ENCODE results near the gene UBE2S.

The UBE2S gene

GRCh38 chr19:55391191-55391670 is 16.4 kb downstream of the UBE2S start:
- H3K4me3 ChIP-seq (ENCODE audit: low read length), result no peak overlapping the region
- TF ChIP-seq CTCF (conservative IDR thresholded peaks at IDR 0.05; ENCODE audit: low read depth, low read length), result no peak
- DNase-seq (ENCODE audit: low read depth), result no peak

- no peak for DNase-seq (ENCODE audit: low read depth)
- no peak for TF ChIP-seq CTCF (conservative IDR thresholded peaks at IDR 0.05; ENCODE audit: low read depth, low read length)
- H3K4me3 ChIP-seq (ENCODE audit: low read length), result no peak overlapping the region
These were observed 17.1 kb downstream of the UBE2S start for GRCh38 chr19:55390461-55390880.

GRCh38 chr19:55389386-55390317 is 17.9 kb downstream of the UBE2S start:
- no peak overlapping the region for H3K4me3 ChIP-seq (ENCODE audit: low read length)
- TF ChIP-seq CTCF (conservative IDR thresholded peaks at IDR 0.05; ENCODE audit: low read depth, low read length), result no peak
- DNase-seq (ENCODE audit: low read depth), result no peak

- TF ChIP-seq CTCF (conservative IDR thresholded peaks at IDR 0.05; ENCODE audit: low read depth, low read length), result no peak
These were observed 19.7 kb downstream of the UBE2S start for GRCh38 chr19:55387736-55388497.

GRCh38 chr19:55386493-55386971 is 21.1 kb downstream of the UBE2S start:
- TF ChIP-seq CTCF (conservative IDR thresholded peaks at IDR 0.05; ENCODE audit: low read depth, low read length), result no peak
- H3K4me3 ChIP-seq (ENCODE audit: low read length), result peak overlapping the region; percentile 100
- DNase-seq (ENCODE audit: low read depth), result no peak

More at GRCh38 chr19:55387736-55388497, 19.7 kb downstream of the UBE2S start:
- DNase-seq (ENCODE audit: low read depth), result no peak
- peak overlapping the region; percentile 100 for H3K4me3 ChIP-seq (ENCODE audit: low read length)

- peak; percentile 91 for DNase-seq (ENCODE audit: low read depth)
- peak within 1 kb of the TSS; percentile 100 for H3K4me3 ChIP-seq (ENCODE audit: low read length)
- TF ChIP-seq CTCF (conservative IDR thresholded peaks at IDR 0.05; ENCODE audit: low read depth, low read length), result no peak
These were observed 21.7 kb downstream of the UBE2S start, which contains the start of gene RPL28 for GRCh38 chr19:55385724-55386492. Gene RPL28 (plus strand): TSS chr19:55385932. CDS start chr19:55386358, 426 bp downstream.
